Right atrium auricular region (tissue), 2 donors: ENCODE results near the gene TAF10. TPM values are rescaled to one million over a fixed set of nuclear protein-coding genes. Genes with fewer than 3 reads are reported as not detected.
A peak's percentile ranks its signal among the peaks of the same experiment; 100 is the strongest.

Experiments used
- DNase-seq: peaks from one replicate; pipeline ENCODE4 v3.0.0-alpha.2; 2019; ENCODE audit warnings: low spot score
- H3K27ac ChIP-seq, 2 donors: fragments of 200-600 bp; sonication (generic); 1 replicate in 1 of 2; 2 replicates in 1 of 2; pipeline ENCODE4 v1.5.1; 2016 to 2019
- H3K27me3 ChIP-seq, 2 donors: fragments of 200-600 bp; sonication (generic); one replicate each; pipeline versions ENCODE4 v1.5.1 to v1.6.0; 2017 to 2019
- H3K36me3 ChIP-seq: fragments of 200-600 bp; sonication (generic); one replicate; pipeline ENCODE4 v1.5.1; 2016
- H3K4me1 ChIP-seq, 2 donors: fragments of 200-600 bp; sonication (generic); one replicate each; pipeline versions ENCODE4 v1.5.1 to v1.6.0; 2017 to 2019
- H3K4me3 ChIP-seq, 2 donors: fragments of 200-600 bp; sonication (generic); 1 replicate in 1 of 2; 2 replicates in 1 of 2; pipeline ENCODE4 v1.5.1; 2017 to 2019; ENCODE audit warnings: mild to moderate bottlenecking in 1 of 2, moderate library complexity in 1 of 2
- H3K9me3 ChIP-seq, 2 donors: fragments of 200-600 bp; sonication (generic); one replicate each; pipeline ENCODE4 v1.5.1; 2019
- total RNA-seq, 2 donors: library from RNA; depleted of rRNA; stranded (reverse); fragments of >200 nt; gene quantifications; one replicate each; pipeline ENCODE4 v1.1.0, GENCODE V29; 2016
- TF ChIP-seq, protein P1 (sequence below), 2 donors: fragments of 200-600 bp; sonication (generic); IDR thresholded peaks; one replicate each; pipeline ENCODE4 v1.5.1; 2019; ENCODE audit warnings: antibody characterized with exemption in 2 of 2

TAF10 gene
- total RNA-seq, 2 donors from 2014 or later = 26.6 to 54.0 TPM

DNA sequence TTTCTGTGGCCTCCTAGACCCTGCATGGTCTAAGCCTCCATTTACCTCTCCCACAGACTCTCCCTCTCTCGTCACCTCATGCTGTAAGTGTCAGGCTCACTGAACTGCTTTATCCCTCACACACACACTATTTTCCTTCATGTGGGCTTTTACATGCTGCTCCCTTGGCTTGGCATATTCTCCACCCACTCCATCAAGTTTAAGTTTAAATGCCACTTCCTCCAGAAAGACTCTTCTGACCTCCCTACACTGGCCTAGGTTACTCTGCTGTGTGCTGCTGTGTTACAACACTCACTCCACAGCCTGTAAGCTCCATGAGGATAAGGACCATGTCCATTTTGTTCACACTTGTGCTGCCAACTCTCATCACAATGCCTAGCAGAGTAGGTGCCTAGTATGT is 41.1 kb upstream of the TAF10 start:
- Histone ChIP-seq H3K4me3 (no peak overlapping the region), H3K27ac (no peak overlapping the region), H3K27me3 (no peaks in the 10 kb centered on the region), H3K9me3 (no peaks in the 10 kb centered on the region), H3K36me3 (no peaks in the 10 kb centered on the region), H3K4me1 (peaks cover 0 to 26% of the 10 kb centered on the region in 2 donors)
- TF ChIP-seq, protein P1, sequence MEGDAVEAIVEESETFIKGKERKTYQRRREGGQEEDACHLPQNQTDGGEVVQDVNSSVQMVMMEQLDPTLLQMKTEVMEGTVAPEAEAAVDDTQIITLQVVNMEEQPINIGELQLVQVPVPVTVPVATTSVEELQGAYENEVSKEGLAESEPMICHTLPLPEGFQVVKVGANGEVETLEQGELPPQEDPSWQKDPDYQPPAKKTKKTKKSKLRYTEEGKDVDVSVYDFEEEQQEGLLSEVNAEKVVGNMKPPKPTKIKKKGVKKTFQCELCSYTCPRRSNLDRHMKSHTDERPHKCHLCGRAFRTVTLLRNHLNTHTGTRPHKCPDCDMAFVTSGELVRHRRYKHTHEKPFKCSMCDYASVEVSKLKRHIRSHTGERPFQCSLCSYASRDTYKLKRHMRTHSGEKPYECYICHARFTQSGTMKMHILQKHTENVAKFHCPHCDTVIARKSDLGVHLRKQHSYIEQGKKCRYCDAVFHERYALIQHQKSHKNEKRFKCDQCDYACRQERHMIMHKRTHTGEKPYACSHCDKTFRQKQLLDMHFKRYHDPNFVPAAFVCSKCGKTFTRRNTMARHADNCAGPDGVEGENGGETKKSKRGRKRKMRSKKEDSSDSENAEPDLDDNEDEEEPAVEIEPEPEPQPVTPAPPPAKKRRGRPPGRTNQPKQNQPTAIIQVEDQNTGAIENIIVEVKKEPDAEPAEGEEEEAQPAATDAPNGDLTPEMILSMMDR (IDR thresholded peaks at IDR 0.05) = no peak
- DNase-seq = no peak

DNA sequence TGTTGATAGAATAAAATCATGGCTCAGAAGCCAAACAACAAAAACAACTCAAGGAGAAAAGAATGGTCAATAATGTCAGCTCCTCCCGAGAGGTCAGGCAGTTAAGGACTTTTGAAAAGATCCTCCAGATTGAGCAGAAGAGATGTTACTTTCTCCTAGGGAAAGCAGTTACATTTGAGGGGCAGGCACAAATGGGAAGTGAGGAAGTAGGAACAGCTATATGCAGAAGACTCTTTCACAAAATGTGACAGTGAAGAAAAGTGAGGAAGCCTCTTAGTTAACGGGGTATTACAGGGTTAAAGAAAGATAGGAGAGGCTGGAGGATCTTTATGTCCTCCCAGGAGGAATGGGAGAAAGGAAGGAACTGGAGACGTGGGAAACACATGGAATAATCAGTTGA is 40.2 kb upstream of the TAF10 start:
- DNase-seq = no peak
- no peaks in the 10 kb centered on the region for H3K9me3 ChIP-seq
- H3K36me3 ChIP-seq = no peaks in the 10 kb centered on the region
- no peak overlapping the region for H3K4me3 ChIP-seq
- peaks cover 0 to 36% of the 10 kb centered on the region in 2 donors for H3K4me1 ChIP-seq
- H3K27me3 ChIP-seq = no peaks in the 10 kb centered on the region
- H3K27ac ChIP-seq = no peak overlapping the region
- TF ChIP-seq, protein P1 (IDR thresholded peaks at IDR 0.05) = no peak

DNA sequence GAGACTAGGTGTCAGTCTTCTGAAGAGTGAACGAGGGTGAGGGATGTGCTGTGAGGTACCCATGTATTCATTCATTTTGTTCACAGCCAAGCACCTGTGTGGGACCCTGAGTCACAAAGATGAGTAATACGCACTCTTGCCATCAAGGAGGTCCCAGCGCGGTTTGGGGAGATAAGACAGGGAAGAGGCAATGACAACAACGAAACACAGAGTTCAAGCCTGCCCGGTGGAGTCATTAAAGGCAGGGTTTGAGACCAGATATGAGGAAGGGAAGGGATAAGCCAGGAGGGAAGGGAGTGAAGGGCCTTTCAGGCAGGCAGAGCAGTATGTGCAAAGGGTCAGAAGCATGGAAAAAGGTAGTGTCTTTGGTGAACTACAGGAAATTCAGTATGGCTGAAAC is 39.0 kb upstream of the TAF10 start:
- H3K4me1 ChIP-seq = peaks cover 0 to 37% of the 10 kb centered on the region in 2 donors
- TF ChIP-seq, protein P1 (IDR thresholded peaks at IDR 0.05) = no peak

DNA sequence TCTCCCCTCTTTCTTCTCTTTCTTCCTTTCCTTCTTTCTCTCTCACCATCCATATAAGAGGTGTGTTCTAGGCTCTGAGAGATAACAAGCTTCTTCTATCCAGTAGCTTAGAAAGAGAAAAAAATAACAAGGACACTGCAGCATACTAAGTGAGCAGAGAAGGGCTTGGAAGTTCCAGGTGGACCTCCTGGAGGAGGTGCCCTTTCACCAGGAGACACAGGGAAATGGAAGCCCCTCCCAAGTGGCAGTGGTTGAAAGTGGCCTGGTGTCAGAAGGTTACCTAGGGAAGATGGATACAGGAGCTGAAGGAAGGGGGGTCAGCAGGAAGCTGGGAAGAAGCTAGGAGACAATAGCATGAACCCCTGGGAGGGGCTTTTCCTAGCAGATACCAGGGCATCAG is 38.1 kb upstream of the TAF10 start:
- H3K27me3 ChIP-seq = no peaks in the 10 kb centered on the region
- H3K27ac ChIP-seq = no peak overlapping the region
- no peaks in the 10 kb centered on the region for H3K36me3 ChIP-seq
- no peaks in the 10 kb centered on the region for H3K9me3 ChIP-seq
- DNase-seq = no peak
- no peak overlapping the region for H3K4me3 ChIP-seq
- peaks cover 0 to 45% of the 10 kb centered on the region in 2 donors for H3K4me1 ChIP-seq
- TF ChIP-seq, protein P1 (IDR thresholded peaks at IDR 0.05) = no peak

More for the DNA sequence above, 39.0 kb upstream of the TAF10 start:
- H3K36me3 ChIP-seq = no peaks in the 10 kb centered on the region
- no peak overlapping the region for H3K4me3 ChIP-seq
- no peaks in the 10 kb centered on the region for H3K27me3 ChIP-seq
- no peaks in the 10 kb centered on the region for H3K9me3 ChIP-seq
- no peak overlapping the region for H3K27ac ChIP-seq
- no peak for DNase-seq

DNA sequence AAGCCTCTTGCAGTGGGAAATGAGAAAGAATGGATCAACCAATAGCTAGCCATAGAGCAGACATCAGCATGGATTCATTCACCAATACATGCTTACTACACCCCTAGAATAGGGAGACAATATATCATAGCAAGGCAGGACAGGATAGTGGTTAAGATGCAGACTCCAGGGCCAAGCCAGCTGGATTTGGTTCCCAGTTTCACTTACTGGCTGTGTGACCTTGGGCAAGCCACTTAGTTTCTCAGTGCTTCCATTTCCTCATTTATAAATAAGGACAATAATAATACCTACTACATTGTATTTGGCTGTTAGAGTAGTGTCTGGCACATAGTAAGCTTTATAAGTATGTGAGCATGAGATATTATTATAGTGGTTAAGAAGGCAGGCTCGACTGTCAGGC is 36.5 kb upstream of the TAF10 start:
- H3K36me3 ChIP-seq = no peaks in the 10 kb centered on the region
- no peak overlapping the region for H3K27ac ChIP-seq

DNA sequence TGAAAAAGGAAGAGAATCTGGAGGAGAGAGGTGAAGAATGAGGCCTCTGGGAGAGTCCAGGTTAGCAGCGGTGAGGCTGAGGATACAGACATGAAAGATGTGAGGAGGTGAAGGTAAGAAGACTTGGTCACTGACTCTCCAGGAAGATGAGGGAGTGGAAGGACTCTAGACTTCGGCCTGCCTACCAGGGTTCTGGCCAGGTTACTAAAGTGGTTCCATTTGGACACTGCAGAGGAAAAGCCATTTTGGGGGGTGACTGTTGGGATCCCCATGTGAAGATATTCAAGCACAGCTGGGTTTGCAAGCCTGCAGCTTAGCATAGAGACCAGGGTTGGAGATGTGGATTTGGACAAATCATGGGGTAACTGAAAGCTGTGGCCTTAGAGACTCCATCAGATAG is 35.8 kb upstream of the TAF10 start:
- DNase-seq = peak; percentile 55
- H3K4me1 ChIP-seq = peaks cover 0 to 37% of the 10 kb centered on the region in 2 donors

More for the DNA sequence above, 36.5 kb upstream of the TAF10 start:
- Histone ChIP-seq H3K4me1 (peaks cover 0 to 37% of the 10 kb centered on the region in 2 donors), H3K4me3 (no peak overlapping the region), H3K9me3 (no peaks in the 10 kb centered on the region), H3K27me3 (no peaks in the 10 kb centered on the region)
- DNase-seq = peak; percentile 54
- TF ChIP-seq, protein P1 (IDR thresholded peaks at IDR 0.05) = no peak

More for the DNA sequence above, 35.8 kb upstream of the TAF10 start:
- no peaks in the 10 kb centered on the region for H3K36me3 ChIP-seq
- no peaks in the 10 kb centered on the region for H3K27me3 ChIP-seq
- H3K27ac ChIP-seq = peak overlapping the region; percentile 76 to 80
- H3K9me3 ChIP-seq = no peaks in the 10 kb centered on the region
- TF ChIP-seq, protein P1 (IDR thresholded peaks at IDR 0.05) = no peak
- H3K4me3 ChIP-seq = no peak overlapping the region
